RWPE1 (cell line): ENCODE results near the gene DMGDH.

ENCODE experiments used
- CTCF ChIA-PET: fragments of 350-600 bp; sonication (Branson Sonifier 250); formaldehyde crosslinking; extraction: SDS; loops from one replicate; lab custom pipeline; 2021; lab: Yijun Ruan, JAX
- POLR2A ChIA-PET: fragments of 400-600 bp; formaldehyde crosslinking; extraction: SDS; loops from one replicate; lab custom pipeline; 2020; ENCODE audit warnings: antibody characterized with exemption; ENCODE audit not compliant: low non-redundant PET; lab: Yijun Ruan, JAX
- DNase-seq: peaks from one replicate; pipeline ENCODE4 v3.0.0; 2012; ENCODE audit warnings: low spot score
- H3K27ac ChIP-seq: fragments of 450-650 bp; 2 replicates; pipeline ENCODE4 v1.5.1; 2017
- CTCF ChIP-seq: fragments of 450-650 bp; conservative IDR thresholded peaks from 2 replicates; pipeline ENCODE4 v1.5.1; 2017; ENCODE audit warnings: low read depth, mild to moderate bottlenecking

DMGDH gene

GRCh38 chr5:79055017-79055416 is 14.5 kb downstream of the DMGDH start:
- ChIA-PET POLR2A (no interaction called here), CTCF (interaction anchor here (1.3 kb wide), 1 partner anchor 30 kb away, joined by 4 read pairs; no protein-coding TSS in a partner anchor)
- DNase-seq = no peak
- no peak for TF ChIP-seq CTCF
- H3K27ac ChIP-seq = no peak overlapping the region

- no peak for TF ChIP-seq CTCF
- ChIA-PET POLR2A (no interaction called here), CTCF (no interaction called here)
- H3K27ac ChIP-seq = no peak overlapping the region
- DNase-seq = no peak
Observed at GRCh38 chr5:79053321-79053720, 16.2 kb downstream of the DMGDH start.

DNA sequence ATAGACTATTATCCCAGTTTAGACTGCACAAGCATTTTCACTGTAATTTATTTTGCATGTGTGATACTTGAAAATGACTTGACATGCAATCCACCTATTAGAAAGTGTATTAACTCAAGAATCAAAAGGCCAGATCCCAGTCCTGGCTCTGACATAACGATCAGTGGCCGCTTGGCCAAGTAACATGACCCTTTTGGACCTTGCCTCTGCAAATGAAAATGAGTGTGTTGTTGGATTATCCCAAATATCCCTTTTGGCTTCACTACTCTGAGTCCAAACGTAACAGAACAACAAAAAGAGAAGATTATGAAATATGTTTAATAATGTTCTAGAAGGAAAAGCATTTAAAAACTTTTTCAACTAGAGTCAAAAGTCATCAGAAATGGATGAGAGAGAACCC is 19.0 kb downstream of the DMGDH start:
- H3K27ac ChIP-seq = no peak overlapping the region
- ChIA-PET POLR2A (no interaction called here), CTCF (interaction anchor here (0.6 kb wide), 1 partner anchor 26 kb away, joined by 6 read pairs; no protein-coding TSS in a partner anchor)
- no peak for TF ChIP-seq CTCF
- DNase-seq = no peak

- CTCF ChIA-PET = interaction anchor here (0.6 to 2.4 kb wide), 4 partner anchors 24 to 416 kb away, joined by 4 to 9 read pairs (median 6); no protein-coding TSS in a partner anchor
- POLR2A ChIA-PET = no interaction called here
- no peak for TF ChIP-seq CTCF
- no peak overlapping the region for H3K27ac ChIP-seq
- no peak for DNase-seq
Observed at GRCh38 chr5:79048437-79048836, 21.0 kb downstream of the DMGDH start.

- no peak overlapping the region for H3K27ac ChIP-seq
- ChIA-PET POLR2A (no interaction called here), CTCF (interaction anchor here (1.8 to 2.4 kb wide), 2 partner anchors 22 to 26 kb away, joined by 8 to 9 read pairs; no protein-coding TSS in a partner anchor)
- DNase-seq = no peak
- no peak for TF ChIP-seq CTCF
Observed at GRCh38 chr5:79047199-79047598, 22.3 kb downstream of the DMGDH start.

DNA sequence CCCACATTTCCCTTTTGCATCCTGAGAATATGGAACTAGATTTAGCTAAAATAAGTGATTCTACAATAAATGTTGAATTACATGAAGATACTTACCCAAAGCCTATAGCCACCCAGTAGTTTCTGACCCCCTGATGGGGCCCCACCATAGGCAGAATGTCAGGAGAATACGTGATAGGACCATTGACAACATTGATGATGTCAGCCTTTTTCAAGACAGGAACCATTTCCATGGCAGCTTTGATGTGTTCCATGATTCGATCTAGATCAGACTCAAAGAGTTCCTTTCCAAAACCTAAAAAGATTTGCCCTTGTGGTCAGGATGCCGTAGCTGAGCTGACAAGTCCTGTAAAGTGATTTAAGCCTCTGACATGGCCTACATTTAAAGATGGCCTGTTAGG is 27.3 kb downstream of the DMGDH start:
- no peak for TF ChIP-seq CTCF
- ChIA-PET POLR2A (no interaction called here), CTCF (interaction anchor here (1.2 to 1.3 kb wide), 3 partner anchors 17 to 22 kb away, joined by 3 to 8 read pairs (median 5); no protein-coding TSS in a partner anchor)
- H3K27ac ChIP-seq = no peak overlapping the region
- DNase-seq = no peak
